Neural cell (in vitro differentiated cells): ENCODE measurements around the gene MIAT. TPM values are rescaled to one million over a fixed set of nuclear protein-coding genes. Genes with fewer than 3 reads are reported as not detected.
A peak's percentile ranks its signal among the peaks of the same experiment; 100 is the strongest.

Experiments
- H2AFZ ChIP-seq: fragments of 200-600, 300-800 bp; sonication (generic), shearing (Covaris generic); 2 replicates; pipeline ENCODE4 v1.6.0; 2014; ENCODE audit warnings: low read depth, mild to moderate bottlenecking, antibody characterized with exemption, low read length, moderate library complexity
- H3F3A ChIP-seq: fragments of 200-600 bp; shearing (Covaris generic); 2 replicates; pipeline ENCODE4 v1.6.1; 2016; ENCODE audit warnings: mild to moderate bottlenecking, moderate library complexity, mixed read lengths, antibody characterized with exemption, low read length; ENCODE audit not compliant: insufficient read depth, poor library complexity, severe bottlenecking
- H3K27ac ChIP-seq: fragments of 200-600, 300-800 bp; sonication (generic), shearing (Covaris generic); 2 replicates; pipeline ENCODE4 v1.5.1; 2014; ENCODE audit warnings: mild to moderate bottlenecking, low read length, moderate library complexity
- H3K27me3 ChIP-seq: fragments of 300-800, 200-600 bp; sonication (generic), shearing (Covaris generic); 2 replicates; pipeline ENCODE4 v1.6.0; 2014; ENCODE audit warnings: mild to moderate bottlenecking, low read depth, low read length, moderate library complexity; ENCODE audit not compliant: insufficient read depth
- H3K36me3 ChIP-seq: fragments of 300-800, 200-600 bp; sonication (generic), shearing (Covaris generic); 2 replicates; pipeline ENCODE4 v1.5.1; 2014; ENCODE audit warnings: mild to moderate bottlenecking, antibody characterized with exemption, low read length, moderate library complexity; ENCODE audit not compliant: insufficient read depth
- H3K4me2 ChIP-seq: fragments of 300-800, 200-600 bp; sonication (generic), shearing (Covaris generic); 2 replicates; pipeline ENCODE4 v1.6.0; 2014; ENCODE audit warnings: mild to moderate bottlenecking, low read length
- H3K4me3 ChIP-seq: fragments of 300-800, 200-600 bp; sonication (generic), shearing (Covaris generic); 2 replicates; pipeline ENCODE4 v1.5.1; 2014; ENCODE audit warnings: mild to moderate bottlenecking, low read length, moderate library complexity
- H3K79me2 ChIP-seq: fragments of 200-600 bp; shearing (Covaris generic); replicated peaks from 2 replicates; pipeline ENCODE4 v1.6.0; 2014; ENCODE audit warnings: mild to moderate bottlenecking, low read length, moderate library complexity; ENCODE audit not compliant: insufficient read depth
- H3K9ac ChIP-seq: fragments of 300-800, 200-600 bp; sonication (generic), shearing (Covaris generic); 2 replicates; pipeline ENCODE4 v1.6.1; 2016; ENCODE audit warnings: mild to moderate bottlenecking, low read length, mixed read lengths
- H3K9me2 ChIP-seq: fragments of 200-600 bp; shearing (Covaris generic); 2 replicates; pipeline ENCODE4 v1.6.1; 2016; ENCODE audit warnings: mild to moderate bottlenecking, low read length, mixed read lengths; ENCODE audit not compliant: insufficient read depth
- H3K9me3 ChIP-seq: fragments of 200-600, 300-800 bp; sonication (generic), shearing (Covaris generic); 2 replicates; pipeline ENCODE4 v1.6.1; 2016; ENCODE audit warnings: mild to moderate bottlenecking, mixed run types, low read length, moderate library complexity, mixed read lengths
- H4K20me1 ChIP-seq: fragments of 200-600 bp; shearing (Covaris generic); 2 replicates; pipeline ENCODE4 v1.6.1; 2016; ENCODE audit warnings: mild to moderate bottlenecking, mixed run types; ENCODE audit not compliant: insufficient read depth
- CTCF ChIP-seq: fragments of 450-650 bp; IDR thresholded peaks from 2 replicates; pipeline ENCODE4 v1.5.1; 2014; ENCODE audit warnings: antibody characterized with exemption, mild to moderate bottlenecking, moderate library complexity; ENCODE audit not compliant: poor library complexity, severe bottlenecking
- EZH2 ChIP-seq: fragments of 200-600, 300-800 bp; shearing (Covaris generic), sonication (generic); IDR thresholded peaks from 2 replicates; pipeline ENCODE4 v1.6.1; 2014; ENCODE audit warnings: antibody characterized with exemption, low read length, borderline replicate concordance, mild to moderate bottlenecking; ENCODE audit not compliant: insufficient read depth, poor library complexity, severe bottlenecking
- MXI1 ChIP-seq: fragments of 450-650 bp; conservative IDR thresholded peaks from 2 replicates; pipeline ENCODE4 v1.6.1; 2014; ENCODE audit warnings: antibody characterized with exemption, mild to moderate bottlenecking; ENCODE audit not compliant: poor library complexity, severe bottlenecking
- POLR2AphosphoS5 ChIP-seq: IDR thresholded peaks from 2 replicates; pipeline ENCODE4 v1.6.1; 2012
- RAD21 ChIP-seq: fragments of 450-650 bp; conservative IDR thresholded peaks from 2 replicates; pipeline ENCODE4 v1.6.1; 2014; ENCODE audit warnings: antibody characterized with exemption, mild to moderate bottlenecking, moderate library complexity
- SMC3 ChIP-seq: fragments of 450-650 bp; conservative IDR thresholded peaks from 2 replicates; pipeline ENCODE4 v1.6.1; 2014; ENCODE audit warnings: antibody characterized with exemption, mild to moderate bottlenecking, moderate library complexity; ENCODE audit not compliant: poor library complexity
- TAF1 ChIP-seq: IDR thresholded peaks from 2 replicates; pipeline ENCODE4 v1.6.1; 2012; ENCODE audit warnings: low read depth
- polyA plus RNA-seq: library from polyadenylated mRNA; depleted of rRNA; stranded (reverse); fragments of >200 nt; gene quantifications from 2 replicates; pipeline ENCODE4 v1.2.3, GENCODE V29; 2014
- TF ChIP-seq, protein P1 (sequence below): IDR thresholded peaks from 2 replicates; pipeline ENCODE4 v1.6.1; 2012; ENCODE audit warnings: borderline replicate concordance

MIAT gene
- polyA plus RNA-seq, 1 donor from 2014 or later = 529 TPM

GRCh38 chr22:26665813-26666231 lies 8.4 kb downstream of the MIAT start:
- no peaks in the 10 kb centered on the region for H3K9me2 ChIP-seq
- no peak overlapping the region for H3K9ac ChIP-seq
- no peak overlapping the region for H3K4me2 ChIP-seq
- H3K9me3 ChIP-seq = no peaks in the 10 kb centered on the region
- H4K20me1 ChIP-seq = peaks cover 15% of the 10 kb centered on the region
- no peaks in the 10 kb centered on the region for H3K27me3 ChIP-seq
- H3K36me3 ChIP-seq = peaks cover 6% of the 10 kb centered on the region
- TF ChIP-seq CTCF = no peak
- TF ChIP-seq SMC3 = peak; percentile 9
- TF ChIP-seq TAF1 = no peak
- TF ChIP-seq EZH2 = no peak
- TF ChIP-seq, protein P1, sequence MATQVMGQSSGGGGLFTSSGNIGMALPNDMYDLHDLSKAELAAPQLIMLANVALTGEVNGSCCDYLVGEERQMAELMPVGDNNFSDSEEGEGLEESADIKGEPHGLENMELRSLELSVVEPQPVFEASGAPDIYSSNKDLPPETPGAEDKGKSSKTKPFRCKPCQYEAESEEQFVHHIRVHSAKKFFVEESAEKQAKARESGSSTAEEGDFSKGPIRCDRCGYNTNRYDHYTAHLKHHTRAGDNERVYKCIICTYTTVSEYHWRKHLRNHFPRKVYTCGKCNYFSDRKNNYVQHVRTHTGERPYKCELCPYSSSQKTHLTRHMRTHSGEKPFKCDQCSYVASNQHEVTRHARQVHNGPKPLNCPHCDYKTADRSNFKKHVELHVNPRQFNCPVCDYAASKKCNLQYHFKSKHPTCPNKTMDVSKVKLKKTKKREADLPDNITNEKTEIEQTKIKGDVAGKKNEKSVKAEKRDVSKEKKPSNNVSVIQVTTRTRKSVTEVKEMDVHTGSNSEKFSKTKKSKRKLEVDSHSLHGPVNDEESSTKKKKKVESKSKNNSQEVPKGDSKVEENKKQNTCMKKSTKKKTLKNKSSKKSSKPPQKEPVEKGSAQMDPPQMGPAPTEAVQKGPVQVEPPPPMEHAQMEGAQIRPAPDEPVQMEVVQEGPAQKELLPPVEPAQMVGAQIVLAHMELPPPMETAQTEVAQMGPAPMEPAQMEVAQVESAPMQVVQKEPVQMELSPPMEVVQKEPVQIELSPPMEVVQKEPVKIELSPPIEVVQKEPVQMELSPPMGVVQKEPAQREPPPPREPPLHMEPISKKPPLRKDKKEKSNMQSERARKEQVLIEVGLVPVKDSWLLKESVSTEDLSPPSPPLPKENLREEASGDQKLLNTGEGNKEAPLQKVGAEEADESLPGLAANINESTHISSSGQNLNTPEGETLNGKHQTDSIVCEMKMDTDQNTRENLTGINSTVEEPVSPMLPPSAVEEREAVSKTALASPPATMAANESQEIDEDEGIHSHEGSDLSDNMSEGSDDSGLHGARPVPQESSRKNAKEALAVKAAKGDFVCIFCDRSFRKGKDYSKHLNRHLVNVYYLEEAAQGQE = no peak
- H3K79me2 ChIP-seq = peaks cover 35% of the 10 kb centered on the region
- no peak overlapping the region for H2AFZ ChIP-seq
- no peak overlapping the region for H3K27ac ChIP-seq
- H3F3A ChIP-seq = no peaks in the 10 kb centered on the region
- no peak overlapping the region for H3K4me3 ChIP-seq

DNA sequence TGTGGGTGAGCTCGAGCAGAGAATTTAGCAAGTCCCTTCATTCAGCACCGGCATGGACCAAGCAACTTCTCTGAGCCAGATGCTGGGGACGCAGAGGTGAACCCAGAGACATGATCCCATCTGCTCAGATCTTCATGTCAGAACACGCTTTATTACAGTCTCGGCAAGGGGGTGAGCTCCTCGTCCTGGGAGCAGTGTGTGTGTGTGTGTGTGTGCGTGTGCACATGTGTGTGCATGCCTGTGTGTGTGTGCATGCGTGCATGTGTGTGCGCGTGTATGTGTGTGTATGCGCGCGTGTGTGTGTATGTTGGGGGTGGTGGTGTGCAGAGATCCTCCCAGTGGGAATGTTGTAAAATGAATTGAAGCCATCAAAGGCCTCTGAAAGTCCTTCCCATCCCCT lies 9.8 kb downstream of the MIAT start:
- no peak for TF ChIP-seq RAD21
- TF ChIP-seq, protein P1 = no peak
- no peak for TF ChIP-seq SMC3
- no peak for TF ChIP-seq CTCF
- no peak for TF ChIP-seq MXI1
- TF ChIP-seq TAF1 = no peak
- no peak for TF ChIP-seq EZH2
- TF ChIP-seq POLR2AphosphoS5 = no peak
- Histone ChIP-seq H3K27ac (no peak overlapping the region), H4K20me1 (peaks cover 5% of the 10 kb centered on the region)

More for the DNA sequence above, 9.8 kb downstream of the MIAT start:
- H3K9ac ChIP-seq = no peak overlapping the region
- no peaks in the 10 kb centered on the region for H3K9me2 ChIP-seq
- H3K36me3 ChIP-seq = peaks cover 6% of the 10 kb centered on the region
- no peak overlapping the region for H3K4me3 ChIP-seq
- no peaks in the 10 kb centered on the region for H3F3A ChIP-seq
- H2AFZ ChIP-seq = no peak overlapping the region
- H3K79me2 ChIP-seq = peaks cover 24% of the 10 kb centered on the region
- H3K27me3 ChIP-seq = no peaks in the 10 kb centered on the region
- H3K4me2 ChIP-seq = no peak overlapping the region
- no peaks in the 10 kb centered on the region for H3K9me3 ChIP-seq
